IPS-18c (cell line): ENCODE measurements around the gene CLEC2L.
A peak's percentile ranks its signal among the peaks of the same experiment; 100 is the strongest.

Source experiments
- H3K4me3 ChIP-seq: 2 replicates; pipeline ENCODE4 v1.7.0; 2013; ENCODE audit warnings: low read depth, mild to moderate bottlenecking, low read length, moderate library complexity; ENCODE audit not compliant: insufficient read depth
- H3K9me3 ChIP-seq: one replicate; pipeline ENCODE4 v1.6.1; 2013; ENCODE audit warnings: mild to moderate bottlenecking, low read length, moderate library complexity; ENCODE audit not compliant: control insufficient read depth, insufficient read depth

The CLEC2L gene

GRCh38 chr7:139509535-139509934 lies 13.9 kb upstream of the CLEC2L start:
- Histone ChIP-seq H3K9me3 (no peaks in the 10 kb centered on the region), H3K4me3 (no peak overlapping the region)

- no peaks in the 10 kb centered on the region for H3K9me3 ChIP-seq
Observed at GRCh38 chr7:139511315-139511714, 12.2 kb upstream of the CLEC2L start.

GRCh38 chr7:139515266-139515665 lies 8.2 kb upstream of the CLEC2L start:
- Histone ChIP-seq H3K4me3 (no peak overlapping the region), H3K9me3 (no peaks in the 10 kb centered on the region)

More at GRCh38 chr7:139511315-139511714, 12.2 kb upstream of the CLEC2L start:
- H3K4me3 ChIP-seq, result no peak overlapping the region

- no peak overlapping the region for H3K4me3 ChIP-seq
- H3K9me3 ChIP-seq, result no peaks in the 10 kb centered on the region
Observed at GRCh38 chr7:139521439-139521838, 2.0 kb upstream of the CLEC2L start.

- Histone ChIP-seq H3K4me3 (peak overlapping the region; percentile 38; the same call in 1 of the 2 replicates), H3K9me3 (no peaks in the 10 kb centered on the region)
Observed at GRCh38 chr7:139522830-139523198, 671 bp upstream of the CLEC2L start.

- peak overlapping the region; percentile 24 for H3K4me3 ChIP-seq
- H3K9me3 ChIP-seq, result no peaks in the 10 kb centered on the region
Observed at GRCh38 chr7:139523968-139524815, 707 bp downstream of the CLEC2L start.

- no peak overlapping the region for H3K4me3 ChIP-seq
- no peaks in the 10 kb centered on the region for H3K9me3 ChIP-seq
Observed at GRCh38 chr7:139525239-139525638, 1.8 kb downstream of the CLEC2L start.

GRCh38 chr7:139525750-139526149 lies 2.3 kb downstream of the CLEC2L start:
- Histone ChIP-seq H3K4me3 (no peak overlapping the region), H3K9me3 (no peaks in the 10 kb centered on the region)

- no peak overlapping the region for H3K4me3 ChIP-seq
Observed at GRCh38 chr7:139526578-139527544, 3.4 kb downstream of the CLEC2L start.

GRCh38 chr7:139531094-139531493 lies 7.6 kb downstream of the CLEC2L start:
- Histone ChIP-seq H3K9me3 (no peaks in the 10 kb centered on the region), H3K4me3 (no peak overlapping the region)

More at GRCh38 chr7:139526578-139527544, 3.4 kb downstream of the CLEC2L start:
- H3K9me3 ChIP-seq, result no peaks in the 10 kb centered on the region

- H3K9me3 ChIP-seq, result no peaks in the 10 kb centered on the region
- H3K4me3 ChIP-seq, result no peak overlapping the region
Observed at GRCh38 chr7:139532636-139533155, 9.2 kb downstream of the CLEC2L start.

GRCh38 chr7:139534096-139534495 lies 10.6 kb downstream of the CLEC2L start:
- Histone ChIP-seq H3K9me3 (no peaks in the 10 kb centered on the region), H3K4me3 (no peak overlapping the region)

GRCh38 chr7:139534966-139535651 lies 11.6 kb downstream of the CLEC2L start:
- H3K4me3 ChIP-seq, result no peak overlapping the region
- H3K9me3 ChIP-seq, result no peaks in the 10 kb centered on the region

- Histone ChIP-seq H3K4me3 (no peak overlapping the region), H3K9me3 (no peaks in the 10 kb centered on the region)
Observed at GRCh38 chr7:139536152-139536551, 12.7 kb downstream of the CLEC2L start.

GRCh38 chr7:139538881-139539635 lies 15.6 kb downstream of the CLEC2L start:
- Histone ChIP-seq H3K4me3 (no peak overlapping the region), H3K9me3 (no peaks in the 10 kb centered on the region)

GRCh38 chr7:139540203-139540602 lies 16.7 kb downstream of the CLEC2L start:
- H3K9me3 ChIP-seq, result no peaks in the 10 kb centered on the region
- no peak overlapping the region for H3K4me3 ChIP-seq
